Glomerular endothelial cell (primary cell): Measurements from ENCODE around the gene THEMIS. TPM values are rescaled to one million over a fixed set of nuclear protein-coding genes. Genes with fewer than 3 reads are reported as not detected.
"Not testable (repeated sequence)": the region's sequence is repeated elsewhere in the genome, so short reads cannot be mapped to it uniquely, and the experiment has no call there.

Experiments
- DNase-seq: peaks from one replicate; pipeline ENCODE4 v3.0.0-alpha.2; 2011; ENCODE audit warnings: low read depth, low spot score; ENCODE audit errors: extremely low read depth
- total RNA-seq: library from RNA; depleted of rRNA; stranded (reverse); fragments of >200 nt; gene quantifications from 2 replicates; pipeline ENCODE4 v1.2.3, GENCODE V29; 2015

The THEMIS gene
- not detected in 2 replicates for total RNA-seq

- no peak for DNase-seq
Measured at GRCh38 chr6:127900935-127901334, at the start of gene THEMIS. Gene THEMIS (minus strand): TSS chr6:127901058. CDS start chr6:127900932, 126 bp downstream.

- DNase-seq, result no peak
Measured at GRCh38 chr6:127949251-127949650, 48.4 kb upstream of the THEMIS start.

- no peak for DNase-seq
Measured at GRCh38 chr6:127946388-127946787, 45.5 kb upstream of the THEMIS start.

- DNase-seq, result no peak
Measured at GRCh38 chr6:127945434-127946097, 44.7 kb upstream of the THEMIS start.

GRCh38 chr6:127941228-127941627 lies 40.4 kb upstream of the THEMIS start:
- DNase-seq, result no peak

GRCh38 chr6:127939442-127940066 lies 38.7 kb upstream of the THEMIS start:
- no peak for DNase-seq

GRCh38 chr6:127938701-127939100 lies 37.8 kb upstream of the THEMIS start:
- DNase-seq, result no peak

GRCh38 chr6:127937747-127938146 lies 36.9 kb upstream of the THEMIS start:
- DNase-seq, result no peak

- no peak for DNase-seq
Measured at GRCh38 chr6:127937102-127937501, 36.2 kb upstream of the THEMIS start.

GRCh38 chr6:127934956-127935355 lies 34.1 kb upstream of the THEMIS start:
- DNase-seq, result no peak

- no peak for DNase-seq
Measured at GRCh38 chr6:127933852-127934840, 33.3 kb upstream of the THEMIS start.

- no peak for DNase-seq
Measured at GRCh38 chr6:127933137-127933536, 32.3 kb upstream of the THEMIS start.

- DNase-seq, result no peak
Measured at GRCh38 chr6:127932708-127933107, 31.9 kb upstream of the THEMIS start.

- not testable (repeated sequence) for DNase-seq
Measured at GRCh38 chr6:127926441-127926840, 25.6 kb upstream of the THEMIS start.

- no peak for DNase-seq
Measured at GRCh38 chr6:127924440-127924839, 23.6 kb upstream of the THEMIS start.

- DNase-seq, result no peak
Measured at GRCh38 chr6:127924031-127924430, 23.2 kb upstream of the THEMIS start.

- DNase-seq, result no peak
Measured at GRCh38 chr6:127923135-127923534, 22.3 kb upstream of the THEMIS start.

- DNase-seq, result no peak
Measured at GRCh38 chr6:127921982-127922381, 21.1 kb upstream of the THEMIS start.

- no peak for DNase-seq
Measured at GRCh38 chr6:127920804-127921203, 19.9 kb upstream of the THEMIS start.

GRCh38 chr6:127918506-127919427 lies 17.9 kb upstream of the THEMIS start:
- DNase-seq, result no peak
